Stimulated activated CD4-positive, alpha-beta T cell treated with anti-CD3 and anti-CD28 coated beads, Interleukin-4, amount 100 ng/mL, for 48 hours (primary cell): ENCODE data around the gene C1QTNF7.
A peak's percentile ranks its signal among the peaks of the same experiment; 100 is the strongest.

ENCODE experiments used
- DNase-seq, 2 donors: peaks; one replicate each; pipeline ENCODE4 v3.0.0-alpha.2; 2020; ENCODE audit warnings: low read depth in 2 of 2

Gene C1QTNF7

DNA sequence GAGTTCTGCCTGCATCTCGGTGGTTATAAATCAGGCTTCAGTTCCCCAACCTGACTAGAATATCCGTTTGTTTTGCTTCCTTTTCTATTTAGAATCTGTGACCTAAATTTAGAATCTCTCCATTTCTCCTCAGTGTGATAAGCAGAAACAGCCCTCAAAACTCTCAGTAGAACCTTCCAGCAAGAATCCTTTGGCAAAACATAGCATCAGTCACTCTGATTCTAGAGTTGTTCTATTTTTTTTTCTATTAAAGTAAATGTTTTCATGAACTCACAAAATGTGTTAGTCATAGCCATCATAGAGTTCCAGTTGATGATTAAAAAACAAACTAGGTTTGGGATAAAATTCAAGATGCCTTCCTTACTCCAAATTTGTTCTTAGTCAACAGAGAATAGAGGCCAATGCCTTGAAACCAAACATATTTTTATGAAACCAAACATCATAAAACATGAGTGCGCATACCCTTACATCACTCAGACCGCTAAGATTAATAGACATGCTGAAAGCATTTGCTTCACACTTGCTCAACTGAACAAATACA lies 13.2 kb upstream of the C1QTNF7 start:
- no peak for DNase-seq

DNA sequence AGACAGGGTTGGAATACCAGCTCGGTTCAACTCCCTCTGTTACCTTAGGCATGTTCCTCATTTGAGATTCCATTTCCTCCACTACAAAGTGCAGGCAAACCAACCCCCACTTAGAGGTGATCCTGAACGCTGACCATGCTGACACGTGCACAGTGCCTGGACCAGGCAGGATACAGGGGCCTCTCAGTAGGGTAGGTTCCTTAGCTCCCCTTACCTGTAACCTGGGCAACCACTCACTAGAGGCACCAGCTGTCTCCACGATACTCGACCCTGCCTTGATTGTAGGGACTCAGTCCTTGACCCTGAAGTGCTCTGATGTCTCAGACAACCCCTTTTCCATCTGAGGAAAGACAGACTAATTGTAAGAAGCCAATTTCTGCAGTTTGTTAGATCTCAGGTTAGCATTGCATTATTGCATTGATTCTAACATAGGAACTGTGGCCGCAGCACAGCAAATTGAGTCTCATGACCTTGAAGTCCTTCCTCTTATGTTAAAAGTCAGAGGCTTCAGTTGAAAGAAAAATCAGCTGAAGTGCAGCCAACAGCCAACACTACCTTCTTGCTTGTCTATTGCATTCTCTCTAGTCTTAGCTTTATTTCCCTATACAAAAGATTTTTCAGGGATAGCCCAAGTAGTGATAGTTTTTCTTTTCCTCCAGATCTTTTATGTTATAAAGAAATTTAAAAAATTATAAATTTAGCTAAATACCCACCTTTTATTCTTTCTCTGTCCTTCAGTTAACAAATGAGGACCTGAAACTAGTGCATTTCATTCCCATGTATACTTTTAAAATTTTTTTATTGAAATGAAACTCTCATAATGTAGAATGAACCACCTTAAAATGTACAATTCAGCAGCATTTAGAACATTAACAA lies 11.2 kb upstream of the C1QTNF7 start:
- no peak for DNase-seq

DNA sequence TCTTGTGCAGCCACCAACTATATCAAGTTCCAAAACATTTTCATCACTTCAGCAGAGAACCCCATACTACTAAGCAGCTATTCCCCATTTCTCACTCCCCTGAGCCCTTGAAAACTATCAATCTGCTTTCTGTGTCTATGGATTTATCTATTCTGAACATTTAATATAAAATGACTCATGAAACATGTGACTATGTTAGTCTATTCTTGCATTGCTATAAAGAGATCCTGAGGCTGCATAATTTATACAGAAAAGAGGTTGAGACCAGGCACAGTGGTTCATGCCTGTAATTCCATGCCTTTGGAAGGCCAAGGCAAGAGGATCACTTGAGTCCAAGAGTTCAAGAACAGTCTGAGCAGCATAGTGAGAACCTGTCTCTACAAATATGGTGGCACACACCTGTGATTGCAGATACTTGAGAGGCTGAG lies 10.6 kb upstream of the C1QTNF7 start:
- no peak for DNase-seq

DNA sequence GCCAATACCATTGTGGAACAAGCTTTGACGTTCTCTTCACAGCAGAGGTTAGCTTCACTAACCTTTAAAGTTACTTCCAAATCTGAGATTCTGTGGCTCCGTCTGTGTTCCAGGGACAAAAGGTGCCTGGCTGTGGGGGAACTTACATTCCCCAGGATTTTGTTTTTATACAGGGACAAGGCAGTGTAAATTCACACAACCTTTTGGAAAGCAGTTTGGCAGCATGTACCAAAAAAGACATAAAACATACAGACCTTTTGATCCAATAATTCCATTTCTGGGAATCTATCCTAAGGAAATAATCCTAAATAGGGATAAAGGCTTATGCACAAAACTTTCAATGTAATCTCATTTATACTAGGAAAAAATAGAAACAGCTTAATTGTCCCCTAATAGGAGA lies 8.9 kb upstream of the C1QTNF7 start:
- DNase-seq, result no peak

DNA sequence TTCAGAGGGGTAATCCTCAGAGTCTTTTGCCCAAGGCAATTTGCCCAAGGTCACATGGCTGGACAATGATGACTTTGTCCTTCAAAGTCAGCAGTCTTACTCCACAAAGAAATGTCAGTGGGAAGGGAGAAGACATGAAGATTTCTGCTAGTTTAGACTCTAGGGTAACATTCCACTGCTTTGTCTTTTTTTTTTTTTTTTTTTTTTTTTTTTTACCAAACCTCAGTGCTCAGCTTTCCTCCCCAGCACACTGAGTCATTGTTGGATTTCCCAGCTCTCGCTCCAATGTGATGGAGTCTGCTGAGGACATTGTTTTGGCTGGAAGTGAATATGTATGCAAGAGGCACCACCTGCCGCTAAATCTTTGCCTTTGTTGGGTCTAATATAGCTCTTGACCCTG lies 7.2 kb upstream of the C1QTNF7 start:
- no peak for DNase-seq

DNA sequence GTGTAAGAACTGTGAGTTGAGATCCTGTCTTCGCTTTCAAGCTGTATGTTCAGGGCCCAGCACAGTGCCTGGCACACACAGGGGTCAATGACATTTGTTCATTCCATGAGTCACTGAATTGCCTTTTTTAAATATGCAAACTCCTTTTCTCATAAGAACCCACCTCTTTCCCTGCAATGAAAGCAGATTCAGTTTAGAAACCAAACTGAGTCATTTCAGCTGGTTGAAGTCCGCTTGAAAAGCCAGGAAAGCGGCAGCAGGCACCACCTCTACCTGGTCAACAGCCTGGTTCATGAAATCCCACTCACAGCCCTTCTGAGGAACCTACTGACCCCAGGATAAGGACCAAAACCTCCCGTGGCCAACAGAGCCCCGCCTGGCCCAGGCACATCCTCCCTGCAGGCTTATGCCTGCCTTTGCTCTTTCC lies 4.5 kb upstream of the C1QTNF7 start:
- DNase-seq, result peak in 1 of 2 donors; percentile 7

DNA sequence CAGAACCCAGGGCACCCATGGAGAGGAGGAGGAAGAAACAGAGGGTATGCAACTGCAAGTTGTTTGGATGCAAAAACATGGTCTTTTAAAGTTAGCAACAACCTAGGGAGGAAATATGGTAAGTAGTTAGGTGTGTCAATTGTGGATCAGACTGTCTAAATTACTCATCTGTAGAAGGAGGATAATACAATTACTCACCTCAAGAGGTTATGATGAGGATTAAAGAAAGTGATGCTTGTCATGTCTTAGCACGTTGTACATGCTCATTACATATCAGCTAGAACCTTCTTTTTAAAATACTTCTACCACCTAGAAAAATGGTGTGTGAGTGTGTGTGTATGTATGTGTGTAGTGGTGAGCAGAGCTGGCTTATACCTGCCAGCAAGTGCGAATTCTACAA lies 2.3 kb upstream of the C1QTNF7 start:
- DNase-seq, result no peak

DNA sequence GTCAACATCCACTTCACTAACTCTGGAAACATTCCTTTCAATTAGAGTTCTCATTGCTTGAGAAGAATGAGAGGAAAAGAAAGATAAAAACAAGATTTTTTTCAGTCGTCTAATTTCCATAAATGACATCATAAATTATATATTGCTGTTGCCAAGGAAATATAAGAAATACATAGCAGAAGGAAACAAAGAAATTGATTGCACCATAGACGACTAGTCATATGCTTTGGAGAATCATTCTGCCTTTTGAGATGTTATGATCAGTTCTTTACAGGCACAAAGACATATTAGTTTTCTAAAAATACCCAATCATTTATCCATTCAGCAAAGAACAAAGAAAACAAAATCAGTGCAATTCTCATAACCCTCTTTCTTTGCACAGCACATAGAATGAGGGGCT lies 672 bp upstream of the C1QTNF7 start:
- DNase-seq, result no peak

DNA sequence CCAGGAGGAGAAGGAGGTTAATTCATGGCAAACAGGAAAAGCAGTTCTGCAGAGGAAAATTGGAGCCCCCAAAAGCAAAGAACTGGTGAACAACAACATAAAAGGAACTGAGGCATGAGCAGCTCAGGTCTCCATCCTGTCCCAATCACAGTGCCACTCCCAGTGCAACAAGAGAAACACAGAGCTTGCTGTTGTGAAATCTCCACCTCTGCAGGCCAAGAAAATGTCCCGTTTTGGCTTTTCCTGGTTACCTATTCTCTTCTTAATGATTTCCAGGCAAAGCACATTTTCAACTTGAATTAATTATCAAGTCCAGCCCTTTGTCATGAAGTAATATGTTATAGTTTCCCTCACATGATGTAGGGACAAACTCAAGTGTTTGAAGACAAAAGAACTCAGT lies 778 bp downstream of the C1QTNF7 start:
- DNase-seq, result no peak

DNA sequence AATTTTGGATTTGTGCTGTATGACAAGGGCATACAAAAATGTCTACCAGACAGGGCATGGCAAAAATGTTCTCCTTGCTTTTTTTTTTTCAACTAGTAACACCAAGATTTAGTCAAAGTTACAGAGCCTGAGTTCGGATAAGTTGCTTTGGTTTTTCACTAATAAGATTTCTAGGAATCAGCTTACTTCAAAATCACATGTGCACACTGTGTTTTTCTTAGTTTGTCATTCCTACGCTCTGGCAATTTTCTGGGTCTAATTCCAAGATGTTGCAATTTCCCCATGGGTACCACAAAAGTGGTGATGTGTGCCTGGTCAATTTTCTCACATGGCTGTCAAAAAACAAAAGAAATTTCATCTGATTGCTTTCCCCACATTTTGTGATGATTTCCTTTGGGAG lies 6.3 kb downstream of the C1QTNF7 start:
- no peak for DNase-seq

DNA sequence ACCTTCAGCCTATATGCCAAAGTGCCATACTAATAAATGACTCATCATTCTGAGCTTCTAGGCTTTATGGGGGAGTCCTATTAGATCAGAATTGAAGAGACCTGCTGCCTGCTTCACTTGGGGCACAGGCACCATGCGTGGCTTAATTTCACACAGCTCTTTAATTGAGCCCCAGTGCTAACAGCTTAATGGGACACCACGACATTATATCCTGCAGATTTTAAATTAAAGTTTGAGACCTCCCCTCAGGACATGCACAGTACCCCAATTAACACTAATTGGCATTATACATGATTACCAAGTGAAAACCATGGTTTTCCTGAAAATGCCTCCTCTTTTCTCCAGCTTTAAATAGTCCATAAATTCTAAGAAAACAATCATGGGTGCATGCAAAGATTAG lies 6.8 kb downstream of the C1QTNF7 start:
- DNase-seq, result no peak

DNA sequence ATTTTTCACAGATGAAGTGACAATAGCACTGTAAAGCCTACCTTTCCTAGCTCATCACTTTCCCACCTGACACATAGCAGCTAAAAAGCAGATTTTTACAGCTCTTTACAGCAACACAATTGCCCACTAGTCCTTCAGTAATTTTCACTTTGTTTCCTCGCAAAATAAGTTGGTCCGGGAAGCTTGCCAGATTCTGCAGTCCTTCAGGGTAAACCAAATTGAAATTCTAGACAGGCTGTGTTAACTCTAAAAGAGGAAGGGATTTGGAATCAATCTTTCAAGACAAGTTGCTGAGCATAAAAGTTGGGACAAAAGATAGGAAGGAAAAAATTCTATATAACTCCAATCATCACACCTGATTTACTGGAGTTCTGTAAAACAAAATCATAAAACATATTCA lies 8.7 kb downstream of the C1QTNF7 start:
- DNase-seq, result no peak

DNA sequence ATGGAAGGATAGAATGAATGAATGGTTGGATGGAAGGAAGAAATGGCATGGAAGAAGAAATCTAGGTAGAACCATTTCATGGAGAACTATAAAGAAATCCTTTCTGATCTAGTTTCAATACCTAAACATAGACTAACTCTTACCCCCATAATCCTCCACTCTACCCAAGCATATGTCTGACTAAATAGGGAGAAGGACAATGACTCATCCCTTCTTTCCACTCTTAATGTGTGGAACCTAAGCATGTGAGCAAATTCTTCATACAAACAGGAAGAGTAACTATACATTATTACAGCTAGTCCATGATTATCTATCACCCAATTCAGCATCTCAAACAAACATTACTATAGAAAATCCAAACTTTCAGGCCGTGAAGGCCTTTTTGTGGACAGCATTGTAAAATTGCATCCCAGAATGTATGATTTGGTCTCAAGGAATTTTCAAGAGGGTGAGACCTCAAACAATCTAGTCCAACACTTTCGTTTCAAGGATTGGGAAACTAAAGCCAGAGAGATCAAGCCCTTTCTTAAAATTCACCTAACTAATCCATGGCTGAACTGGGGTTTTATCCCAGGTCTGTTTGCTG lies 11.2 kb downstream of the C1QTNF7 start:
- DNase-seq, result no peak

DNA sequence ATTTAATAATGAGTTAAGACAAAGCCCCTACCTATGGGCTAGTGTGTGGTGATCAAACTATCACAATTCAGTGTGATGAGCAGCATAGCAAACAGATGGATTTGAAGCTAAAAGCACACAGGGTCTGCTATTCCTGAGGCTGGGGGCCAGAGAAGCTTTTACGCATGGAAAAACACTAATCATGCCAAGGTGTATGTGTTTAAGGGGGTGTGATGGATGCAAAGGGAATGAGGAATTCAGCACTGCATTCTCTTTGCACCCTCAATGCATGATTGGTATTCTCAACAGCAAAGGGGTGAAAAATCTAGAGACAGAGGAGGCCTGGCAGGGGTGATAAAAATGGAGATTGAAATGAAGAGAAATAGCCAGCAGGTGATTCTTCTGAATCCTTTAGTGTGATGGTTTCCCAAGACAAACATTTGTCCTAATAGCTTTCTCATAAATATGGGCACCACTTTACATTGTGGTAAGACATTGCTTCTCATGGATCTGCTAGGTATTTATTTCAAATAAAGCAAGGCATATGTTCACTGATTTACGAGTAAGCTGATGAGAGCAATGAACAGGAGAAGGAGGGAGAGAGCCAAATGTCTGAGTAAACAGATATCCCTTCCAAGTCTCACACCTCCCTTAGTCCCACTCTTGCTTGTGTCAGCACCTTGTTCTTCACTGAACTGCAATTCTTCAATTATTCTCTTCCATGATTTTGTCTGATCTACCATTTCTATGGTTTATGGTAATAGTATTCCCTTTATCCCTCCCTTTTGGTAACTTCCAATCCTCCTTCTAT lies 15.7 kb downstream of the C1QTNF7 start:
- DNase-seq, result no peak

DNA sequence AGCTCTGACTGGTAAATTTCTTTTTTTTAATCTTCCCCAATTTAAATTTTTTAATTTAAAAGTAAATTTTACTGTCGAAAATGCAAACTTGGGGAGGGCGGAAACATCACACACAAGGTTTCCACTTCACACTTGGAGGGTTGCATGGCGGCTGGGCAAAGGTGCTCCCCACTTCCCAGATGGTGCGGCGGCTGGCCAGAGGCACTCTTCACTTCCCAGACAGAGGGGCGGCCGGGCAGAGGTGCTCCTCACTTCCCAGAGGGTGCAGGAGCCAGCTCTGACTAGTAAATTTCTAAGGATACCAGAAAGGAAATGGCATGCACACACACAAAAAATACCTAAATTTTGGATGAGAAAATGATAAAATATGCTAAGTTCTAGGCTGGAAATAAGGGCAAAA lies 16.4 kb downstream of the C1QTNF7 start:
- DNase-seq, result no peak

DNA sequence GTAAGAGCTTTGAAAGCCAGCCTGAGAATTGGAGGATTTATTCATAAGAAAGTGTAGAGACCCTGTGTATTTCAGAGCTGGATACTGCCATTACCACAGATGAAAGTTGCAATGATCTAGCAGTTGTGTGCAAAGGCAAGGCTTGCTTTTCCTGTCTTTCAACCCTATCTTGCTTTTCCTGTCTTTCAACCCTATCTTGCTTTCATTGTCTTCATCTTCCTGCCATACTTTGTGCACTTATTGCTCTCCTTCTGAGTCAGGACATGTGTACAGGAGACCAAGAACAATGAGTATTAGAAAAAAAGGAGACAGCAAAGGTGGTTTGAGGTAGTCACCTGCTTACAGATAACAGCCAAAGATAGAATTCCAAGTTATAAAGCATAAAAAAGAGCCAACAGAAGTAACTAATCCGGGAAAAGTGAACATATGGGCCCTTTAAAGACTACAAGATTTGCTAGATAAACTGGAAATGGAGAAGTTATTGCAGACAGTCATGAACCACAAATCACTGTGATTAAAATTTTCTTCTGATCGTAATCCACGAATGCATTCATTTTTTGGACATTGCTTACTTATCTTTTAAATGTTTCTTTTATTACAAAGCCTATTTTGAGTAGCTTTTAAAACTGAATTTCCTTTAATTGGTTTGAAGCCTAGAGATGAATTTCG lies 17.2 kb downstream of the C1QTNF7 start:
- no peak for DNase-seq

DNA sequence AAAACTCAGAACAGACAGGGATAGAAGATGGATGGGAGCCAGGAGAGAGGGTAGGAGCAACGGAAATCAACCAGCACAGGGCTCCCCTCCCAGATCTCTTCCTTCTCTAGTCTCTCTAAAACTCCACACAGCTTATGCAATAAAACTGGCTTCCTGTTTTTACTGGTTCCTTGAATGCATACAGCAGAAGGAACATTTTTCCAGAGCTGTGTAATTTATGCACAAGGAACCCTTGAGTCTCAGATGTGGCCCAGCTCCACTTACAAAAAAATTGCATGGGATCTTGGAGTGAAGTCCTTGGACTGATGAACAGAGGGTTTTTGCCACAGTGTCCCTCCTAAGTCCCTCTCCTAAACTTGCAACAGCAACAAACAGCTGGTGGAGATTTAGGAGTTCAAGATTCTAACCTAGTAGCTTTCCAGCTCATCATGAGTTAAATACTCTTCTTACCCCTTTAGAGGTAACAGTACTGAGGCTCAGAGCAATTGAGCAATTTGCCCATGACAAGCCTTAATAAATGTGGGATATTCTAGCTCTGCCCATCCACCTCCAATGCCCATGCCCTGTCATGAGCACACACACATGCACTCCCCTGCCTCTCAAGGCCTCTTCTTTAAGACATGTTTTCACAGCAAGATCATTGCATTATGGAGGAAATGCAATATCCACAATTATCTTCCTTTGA lies 23.5 kb downstream of the C1QTNF7 start:
- no peak for DNase-seq

DNA sequence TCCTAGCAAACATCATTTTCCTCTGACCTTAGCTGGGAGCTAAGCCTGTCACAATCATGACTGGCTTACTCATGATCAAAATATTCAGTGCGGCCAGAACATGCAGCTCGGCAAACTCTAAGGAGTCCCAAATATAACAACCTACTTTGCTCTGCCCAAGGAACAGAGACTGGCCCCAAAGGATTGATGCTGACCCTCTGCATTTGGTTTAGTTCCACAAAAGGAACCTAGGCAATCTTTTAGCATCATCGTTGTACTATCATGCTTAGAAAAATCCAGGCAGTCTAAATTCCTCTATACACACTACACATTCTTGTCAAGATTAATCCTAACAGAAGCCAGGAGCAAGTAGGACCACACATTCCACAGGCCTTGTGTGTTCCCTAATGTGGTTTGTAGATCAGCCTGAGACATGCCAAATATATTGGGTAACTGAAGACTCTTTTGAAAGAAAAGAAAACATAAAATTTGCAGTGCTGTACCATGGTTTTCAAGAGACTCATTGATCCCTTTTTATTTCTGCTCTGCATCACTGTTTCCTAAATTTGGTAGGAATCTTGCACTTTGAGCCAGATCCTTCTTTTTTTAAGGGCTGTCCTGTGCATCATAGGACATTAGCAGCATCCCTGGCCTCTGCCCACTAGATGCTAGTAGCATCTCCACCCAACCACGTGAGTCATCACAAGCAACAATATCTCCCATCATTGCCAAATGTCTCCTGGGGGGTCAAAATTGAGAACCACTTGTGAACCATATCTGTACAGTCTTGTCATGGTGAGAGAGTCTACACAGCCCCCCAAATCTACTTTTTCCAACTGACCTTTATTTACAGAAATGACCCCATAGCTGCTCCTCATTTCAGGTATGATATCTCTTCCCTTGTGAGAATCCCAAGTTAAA lies 24.3 kb downstream of the C1QTNF7 start:
- DNase-seq, result no peak

DNA sequence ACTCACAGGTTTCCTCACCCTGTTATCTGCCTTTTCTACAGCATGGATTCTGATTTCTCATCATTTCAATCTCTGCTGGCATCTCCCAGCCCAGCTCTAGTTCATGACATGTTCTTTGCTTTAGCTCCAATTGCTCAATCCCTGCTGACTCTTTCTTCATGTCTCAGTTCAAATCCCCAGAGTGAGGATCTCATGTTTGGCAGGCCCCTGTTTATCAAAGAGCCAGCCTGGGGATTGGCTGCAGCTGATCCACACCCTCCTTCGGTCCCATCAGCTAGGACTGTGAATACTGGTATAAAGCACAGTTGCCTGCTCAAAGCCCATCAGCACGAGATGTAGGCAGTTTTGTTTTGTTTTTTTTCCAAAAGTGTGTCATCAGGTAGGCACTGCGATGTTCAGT lies 27.5 kb downstream of the C1QTNF7 start:
- no peak for DNase-seq
